GM21825 (cell line): Measurements from ENCODE around the gene MED15.

Experiments used
- ATAC-seq: cut with Tn5 transposase; IDR thresholded peaks from one replicate; pipeline ENCODE4 v1.9.1; 2021; ENCODE audit warnings: mild to moderate bottlenecking, moderate library complexity; ENCODE audit not compliant: unreplicated experiment

Gene MED15

DNA sequence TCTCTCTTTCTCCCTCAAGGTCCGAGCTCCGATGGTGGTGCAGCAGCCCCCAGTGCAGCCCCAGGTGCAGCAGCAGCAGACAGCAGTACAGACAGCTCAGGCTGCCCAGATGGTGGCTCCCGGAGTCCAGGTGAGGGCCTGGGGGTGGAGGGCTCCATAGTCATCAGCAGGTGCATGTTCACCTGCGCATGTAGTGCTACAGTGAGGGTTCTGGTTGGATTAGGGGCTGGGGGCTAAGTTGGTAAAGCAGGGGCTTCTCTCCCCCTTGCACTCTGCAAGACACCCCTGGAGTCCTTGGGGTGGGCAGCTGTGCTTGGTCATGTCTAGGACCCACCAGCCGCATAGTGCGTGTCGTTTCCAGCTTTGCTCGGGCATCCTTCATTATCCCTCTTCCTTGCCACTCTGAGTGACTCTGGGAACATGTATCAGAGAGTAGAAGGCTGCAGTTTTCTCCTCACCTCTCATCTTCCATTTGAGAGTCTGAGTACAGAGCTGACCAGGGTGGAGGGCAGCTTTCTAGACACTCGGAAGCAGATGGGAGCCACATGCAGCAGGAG is 61.2 kb downstream of the MED15 start:
- no peak for ATAC-seq

DNA sequence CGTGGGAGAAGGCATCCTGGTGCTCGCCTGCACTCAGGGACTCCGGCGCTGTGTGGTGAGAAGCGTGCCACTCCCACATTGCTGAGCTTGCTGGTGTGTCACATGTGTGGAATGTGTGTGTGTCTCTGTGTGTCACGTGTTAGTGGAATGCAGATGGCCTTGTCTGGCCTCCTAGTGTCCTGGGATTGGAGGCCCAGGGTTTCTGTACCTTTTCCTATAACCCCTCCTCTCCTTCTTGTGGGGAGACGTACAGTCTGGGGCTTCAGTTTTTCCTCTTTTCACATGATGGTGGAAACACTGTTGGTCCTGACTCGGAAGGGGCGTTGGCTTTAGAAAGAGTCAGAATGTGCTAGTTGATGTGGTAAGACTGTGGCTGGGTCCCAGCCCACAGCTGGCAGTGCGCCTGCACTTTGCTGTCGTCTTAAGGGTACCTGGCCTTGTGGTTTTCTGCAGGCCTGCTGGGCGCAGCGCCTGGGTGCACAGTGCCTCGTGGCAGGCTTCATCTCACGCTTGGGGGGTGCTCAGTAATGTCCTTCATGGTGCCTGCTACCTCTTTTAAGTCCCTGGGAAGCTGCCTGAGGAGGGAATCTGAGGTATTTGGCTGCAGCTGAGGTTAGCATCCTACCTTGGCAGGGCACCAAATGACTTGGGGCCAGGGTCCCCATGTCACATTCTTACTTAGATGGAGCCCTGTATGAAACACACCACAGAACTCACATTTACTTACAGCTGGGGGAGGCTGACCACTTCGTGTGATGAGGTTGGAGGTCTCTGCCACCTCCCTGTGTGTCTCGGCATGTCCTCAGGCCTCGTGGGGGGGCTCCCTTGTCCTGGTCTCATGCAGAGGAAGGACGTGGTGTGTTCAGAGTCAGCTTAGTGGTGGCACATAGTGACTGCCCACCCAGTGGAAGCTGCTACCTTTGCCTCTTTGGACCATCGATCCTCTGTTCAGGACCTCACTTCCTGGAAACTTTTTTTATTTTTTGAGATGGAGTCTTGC is 61.9 kb downstream of the MED15 start:
- ATAC-seq = no peak

DNA sequence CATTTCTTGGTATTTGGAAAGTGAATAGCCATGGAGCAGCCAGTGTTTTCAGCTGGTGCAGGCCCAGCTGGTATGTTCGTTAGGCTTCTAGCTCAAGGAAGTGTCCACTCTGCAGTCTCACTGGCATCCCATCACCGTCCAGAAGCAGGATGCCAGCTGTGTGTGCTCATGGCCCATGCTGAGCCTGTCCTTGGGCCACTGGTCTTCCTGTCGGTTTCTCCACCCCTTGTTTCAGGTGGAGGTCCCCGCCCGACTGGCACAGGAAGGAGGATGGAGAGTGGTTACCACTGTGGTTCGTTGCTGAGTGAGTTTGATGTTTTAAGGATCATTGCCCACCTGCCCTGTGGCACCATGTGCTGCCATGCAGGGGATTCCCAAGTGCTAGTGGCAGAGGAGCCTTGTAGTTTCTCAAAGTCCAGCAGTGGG is 63.7 kb downstream of the MED15 start:
- no peak for ATAC-seq

DNA sequence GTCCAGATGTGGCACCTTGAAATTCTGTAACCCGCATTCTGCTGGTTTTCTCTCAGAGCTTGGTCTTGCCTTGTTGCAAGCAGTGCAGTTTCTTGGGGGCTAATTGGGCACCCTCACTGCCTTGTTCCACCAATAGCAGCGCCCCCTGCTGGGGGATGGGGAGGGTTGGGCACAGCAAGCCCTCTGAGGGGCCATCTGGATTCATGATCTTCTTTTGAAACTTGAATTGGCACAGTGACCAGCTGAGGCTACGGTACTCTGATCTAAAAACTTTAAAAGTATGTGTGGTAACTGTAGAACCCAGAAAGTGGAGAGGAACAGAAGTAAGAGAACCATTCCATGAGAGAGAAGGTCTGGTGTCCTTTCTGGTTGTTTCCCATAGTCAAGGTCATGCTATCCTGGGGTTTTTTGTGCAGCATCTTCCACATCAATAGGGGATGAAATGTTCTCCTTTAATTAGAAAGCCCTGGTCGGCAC is 64.2 kb downstream of the MED15 start:
- no peak for ATAC-seq

DNA sequence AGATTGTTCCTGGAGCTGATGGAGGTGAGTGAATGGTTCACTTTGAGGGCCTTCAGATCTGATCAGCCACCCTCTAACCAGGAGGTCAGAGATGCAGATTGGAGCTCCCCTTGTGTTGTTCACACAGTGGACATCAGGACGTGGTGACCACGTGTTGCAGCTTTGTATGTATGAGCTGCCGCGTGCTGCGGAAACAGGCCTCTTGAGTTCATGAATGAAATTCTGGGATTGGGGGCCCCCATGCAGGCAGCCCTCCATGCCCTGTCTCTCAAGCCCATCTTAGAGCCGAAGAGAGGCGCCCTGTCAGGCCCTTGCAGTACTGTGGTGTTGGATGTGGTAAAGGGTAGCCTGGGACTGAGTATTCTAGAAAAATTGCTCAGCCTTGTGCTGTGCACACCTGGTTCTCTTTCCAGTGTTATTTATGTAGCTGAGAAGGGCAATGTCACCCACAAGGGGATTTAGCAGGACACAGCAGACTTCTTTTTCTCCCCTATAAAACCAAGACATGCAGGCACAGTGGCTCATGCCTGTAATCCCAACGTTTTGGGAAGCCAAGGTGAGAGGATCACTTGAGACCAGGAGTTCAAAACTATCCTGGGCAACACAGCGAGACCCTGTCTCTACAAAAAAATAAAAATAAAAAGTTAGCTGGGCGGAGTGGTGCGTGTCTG is 64.9 kb downstream of the MED15 start:
- ATAC-seq = no peak

DNA sequence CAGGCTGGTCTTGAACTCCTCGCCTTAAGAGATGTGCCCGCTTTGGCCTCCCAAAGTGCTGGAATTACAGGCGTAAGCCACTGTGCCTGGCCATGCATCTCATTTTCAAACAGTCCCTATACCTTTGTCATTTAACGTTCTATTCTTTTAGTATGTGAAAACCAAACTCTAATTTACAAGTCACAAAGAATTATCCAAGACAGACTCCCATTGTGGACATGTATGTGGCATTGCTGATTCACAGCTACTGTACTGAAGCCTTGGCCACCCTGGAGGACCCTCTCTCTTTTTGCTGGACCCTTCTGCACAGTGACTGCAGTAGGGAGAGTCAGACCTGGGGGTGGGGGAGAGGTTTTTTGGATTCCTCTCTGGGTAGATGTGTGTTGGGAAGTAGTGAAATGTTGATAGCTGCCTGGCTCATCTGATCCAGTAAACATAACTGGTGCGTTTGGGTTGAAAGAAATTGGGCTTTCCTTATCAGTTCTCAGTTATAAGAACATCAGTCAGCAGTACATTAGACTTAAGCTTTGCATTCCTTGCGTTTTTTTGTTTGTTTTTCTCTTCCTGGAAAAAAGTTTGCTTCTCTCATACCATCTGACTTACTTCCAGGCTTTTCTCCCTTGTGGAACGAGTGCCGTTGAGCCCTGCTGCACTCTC is 65.9 kb downstream of the MED15 start:
- no peak for ATAC-seq

DNA sequence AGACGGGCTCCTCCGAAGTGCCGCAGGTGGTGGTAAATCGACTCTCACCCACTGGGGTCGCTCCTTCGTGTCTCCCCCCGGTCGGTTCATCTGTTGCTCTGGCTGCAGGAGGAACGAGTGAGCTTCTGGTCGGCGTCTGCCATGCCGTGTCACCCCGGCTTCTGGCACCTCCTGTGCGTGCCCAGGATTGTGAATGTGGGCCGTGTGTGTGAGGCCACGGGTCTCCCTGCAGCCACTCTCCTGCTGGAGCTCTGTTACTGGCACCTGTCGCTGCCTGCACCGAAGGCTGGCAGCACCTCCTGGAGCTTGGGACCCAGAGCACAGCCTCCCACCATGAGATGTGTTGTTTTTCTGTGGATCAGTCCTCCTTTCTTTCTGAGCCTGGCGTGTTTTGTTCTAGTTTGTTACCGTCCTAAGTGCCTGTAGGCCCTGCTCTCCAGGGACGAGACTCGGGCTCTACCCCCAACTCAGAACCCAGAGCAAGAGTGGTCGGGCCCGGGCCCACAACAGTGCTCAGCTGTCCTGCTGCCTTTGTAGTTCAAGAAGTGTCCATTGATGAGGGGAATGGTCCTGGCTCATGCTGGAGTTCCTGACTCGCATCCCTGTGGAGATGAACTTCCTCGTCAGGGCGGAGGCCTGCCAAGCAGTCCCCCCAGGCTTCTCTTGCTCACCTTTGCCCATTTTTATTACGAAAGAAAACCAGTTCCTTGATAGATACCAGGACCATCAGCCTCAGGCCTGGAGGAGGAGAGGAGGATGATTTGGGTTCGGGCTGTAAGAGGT is 66.6 kb downstream of the MED15 start:
- no peak for ATAC-seq

DNA sequence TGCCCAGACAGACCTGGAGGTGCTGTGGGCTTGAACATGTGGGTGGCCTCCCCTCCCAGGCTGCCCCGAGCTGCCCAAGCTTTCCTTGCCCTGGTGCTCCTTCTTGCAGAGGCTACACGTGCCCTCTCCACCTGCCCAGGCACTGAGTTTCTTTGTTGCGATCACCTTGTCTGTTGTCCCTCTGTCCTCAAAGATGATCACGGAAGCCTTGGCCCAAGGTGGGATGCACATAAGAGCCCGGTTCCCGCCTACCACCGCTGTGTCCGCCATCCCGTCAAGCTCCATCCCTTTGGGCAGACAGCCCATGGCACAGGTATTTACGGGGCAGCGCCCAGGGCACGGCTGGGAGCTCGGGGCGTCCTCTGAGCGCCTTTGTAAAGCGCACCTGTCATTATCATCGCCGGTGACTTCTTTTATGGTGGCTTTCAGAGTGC is 67.5 kb downstream of the MED15 start:
- no peak for ATAC-seq

DNA sequence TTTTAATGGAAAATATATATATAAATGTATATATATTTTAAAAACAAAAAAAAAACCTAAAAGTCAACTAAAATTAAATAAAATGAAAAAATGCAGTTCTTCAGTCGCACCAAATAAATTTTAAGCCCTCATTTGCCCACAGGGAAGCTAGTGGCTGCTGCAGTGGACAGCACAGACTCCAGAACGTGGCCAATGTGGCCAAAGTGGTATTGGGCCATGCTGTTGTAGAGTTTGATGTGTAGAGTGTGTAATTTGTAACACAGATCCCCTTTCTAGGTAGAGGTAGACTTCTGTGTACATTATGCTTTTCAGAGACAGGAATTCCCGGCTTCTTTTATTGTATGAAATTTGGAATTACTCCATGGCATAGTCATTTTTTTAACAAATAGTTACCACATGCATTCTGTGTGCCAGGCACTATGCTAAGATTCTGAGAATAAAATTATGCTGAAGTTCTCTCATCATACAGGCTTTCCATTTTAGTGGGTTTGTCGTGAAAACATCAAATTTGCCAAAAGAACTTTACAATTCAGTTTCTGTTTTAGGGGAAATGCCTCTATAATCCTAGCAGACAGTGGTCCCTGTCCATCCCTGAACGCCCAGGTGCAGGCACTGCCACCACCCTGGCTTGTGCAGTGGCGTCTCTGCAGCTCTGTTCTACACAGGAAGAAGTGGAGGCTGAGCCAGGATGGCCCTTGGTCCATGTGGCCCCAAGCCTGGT is 68.5 kb downstream of the MED15 start:
- ATAC-seq = no peak

DNA sequence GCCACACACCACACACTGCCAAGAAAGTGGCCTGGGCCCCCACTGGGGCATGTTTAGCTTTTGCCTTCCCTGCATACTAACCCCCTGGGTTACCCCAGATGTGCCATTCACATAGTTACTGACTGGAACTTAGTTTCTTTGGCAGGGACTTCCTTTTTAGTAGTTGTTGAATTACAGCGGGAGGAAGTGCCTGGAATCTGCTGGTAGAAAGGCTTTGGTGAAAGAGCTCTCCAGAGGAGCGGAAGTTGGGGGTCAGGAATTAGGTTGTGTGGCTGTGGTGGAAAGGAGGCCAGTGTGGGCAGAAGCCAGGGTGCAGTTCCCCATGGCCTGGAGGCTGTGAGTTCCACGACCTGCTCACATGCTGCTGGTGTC is 69.0 kb downstream of the MED15 start:
- no peak for ATAC-seq

DNA sequence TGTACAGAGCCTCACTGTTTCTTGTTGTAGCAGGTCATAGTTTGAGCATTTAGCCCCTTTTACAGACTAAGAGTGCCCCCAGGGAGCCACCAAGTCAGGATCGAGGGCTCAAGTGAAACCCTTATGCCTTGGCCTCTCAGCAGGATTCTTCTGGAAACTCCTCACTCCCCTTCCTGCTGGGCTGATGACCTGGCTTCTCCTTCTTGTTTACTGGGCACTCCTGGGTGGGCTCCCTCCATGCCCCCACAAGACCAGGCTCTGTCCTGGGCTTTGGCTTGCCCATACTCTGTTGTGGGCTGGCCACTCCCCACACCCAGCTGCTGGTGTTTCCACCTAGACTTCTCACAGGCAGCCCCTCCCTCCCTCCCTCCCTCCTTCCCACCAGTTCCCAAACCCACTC is 69.6 kb downstream of the MED15 start:
- no peak for ATAC-seq

DNA sequence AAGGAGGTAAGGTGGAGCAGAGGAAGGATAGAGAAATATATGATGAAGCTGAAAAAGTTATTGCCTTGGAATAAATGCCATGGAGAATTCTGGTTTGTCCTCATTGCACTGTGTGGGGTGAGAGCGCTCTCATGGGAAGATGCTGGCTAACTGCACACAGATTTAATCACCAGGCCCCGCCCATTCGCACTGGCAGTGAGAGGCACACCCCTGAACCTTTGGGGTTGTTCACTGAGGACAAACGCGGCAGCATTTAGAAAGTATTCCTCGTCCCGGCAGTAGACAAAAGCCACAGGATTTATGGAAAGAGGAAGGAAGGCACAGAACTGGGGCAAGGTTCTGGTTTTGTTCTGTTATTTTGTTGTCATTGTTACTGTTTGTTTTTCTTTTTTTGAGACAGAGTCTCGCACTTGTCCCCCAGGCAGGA is 70.2 kb downstream of the MED15 start:
- ATAC-seq = no peak

DNA sequence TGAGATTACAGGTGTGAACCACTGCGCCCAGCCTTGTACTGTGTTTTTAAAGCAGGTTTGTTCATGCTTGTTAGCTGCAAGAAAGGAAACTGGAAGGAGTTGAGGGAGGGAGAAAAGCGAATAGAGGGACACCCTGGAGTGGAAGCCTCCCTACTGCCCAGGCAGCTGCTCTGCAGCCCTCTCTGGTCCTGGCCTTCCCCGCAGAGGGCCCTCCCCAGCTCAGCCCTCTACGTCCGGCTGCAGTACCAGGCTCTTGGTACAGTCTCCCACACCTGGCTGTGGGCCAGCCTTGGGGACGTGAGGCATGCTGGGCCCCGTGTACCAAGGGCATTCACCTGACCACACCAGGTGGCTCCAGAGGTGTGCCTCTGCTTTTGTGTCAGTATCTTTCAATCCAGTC is 70.8 kb downstream of the MED15 start:
- ATAC-seq = no peak

DNA sequence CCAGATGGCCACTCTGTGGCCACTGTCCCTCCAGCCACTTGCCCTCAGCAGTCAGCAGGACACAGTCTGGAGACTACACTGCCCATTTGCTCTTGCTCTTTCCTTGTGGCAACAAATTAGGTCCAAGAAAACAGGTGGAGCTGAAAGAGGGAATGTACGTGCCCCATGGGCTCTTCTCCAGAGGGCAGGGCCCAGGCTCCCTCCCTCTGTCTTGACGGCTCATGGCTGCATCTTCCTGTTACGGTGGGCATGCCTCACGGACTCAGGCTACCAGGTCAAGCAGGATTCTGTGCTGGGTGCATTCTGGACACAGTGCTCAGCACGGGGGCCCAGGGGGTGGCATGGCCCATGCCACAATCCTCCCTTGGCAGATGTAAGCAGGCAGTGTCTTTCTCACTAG is 71.3 kb downstream of the MED15 start:
- no peak for ATAC-seq

DNA sequence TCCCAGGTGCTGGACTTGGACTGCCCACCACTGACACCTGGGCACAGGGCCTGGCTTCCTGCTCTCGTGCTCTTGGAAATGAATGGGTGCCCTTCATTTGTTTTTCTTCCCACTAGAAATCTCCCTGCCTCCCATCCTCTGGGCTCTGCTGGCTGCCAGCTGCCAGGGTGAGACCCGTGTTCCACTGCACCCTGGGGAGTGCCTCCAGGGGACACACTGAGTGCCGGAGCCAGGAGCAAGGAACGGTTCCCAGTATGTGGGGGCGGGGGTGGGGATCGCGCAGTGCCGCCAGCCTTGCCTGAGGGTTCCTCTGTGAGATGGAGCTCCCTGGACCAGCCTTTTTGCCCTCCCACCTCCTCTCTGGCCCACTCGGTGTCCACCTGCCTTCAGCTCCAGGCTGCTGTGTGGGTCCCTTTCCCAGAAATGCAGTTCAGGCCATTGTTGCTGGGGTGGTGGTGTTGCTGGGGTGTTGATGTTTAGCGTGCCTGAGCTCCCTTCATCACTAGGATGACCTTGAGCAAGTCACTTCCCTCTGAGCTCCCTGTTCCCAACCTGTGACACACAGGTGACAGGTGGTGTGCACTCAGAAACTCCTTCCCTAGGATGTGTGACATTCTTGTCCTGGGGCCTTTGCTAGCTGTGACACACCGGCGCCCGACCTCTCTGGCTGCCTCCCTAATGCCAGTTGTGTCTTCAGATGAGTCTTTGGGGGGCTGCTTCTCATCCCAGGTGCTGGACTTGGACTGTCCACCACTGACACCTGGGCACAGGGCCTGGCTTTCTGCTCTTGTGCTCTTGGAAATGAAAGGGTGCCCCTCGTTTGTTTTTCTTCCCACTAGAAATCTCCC is 72.1 kb downstream of the MED15 start:
- no peak for ATAC-seq

DNA sequence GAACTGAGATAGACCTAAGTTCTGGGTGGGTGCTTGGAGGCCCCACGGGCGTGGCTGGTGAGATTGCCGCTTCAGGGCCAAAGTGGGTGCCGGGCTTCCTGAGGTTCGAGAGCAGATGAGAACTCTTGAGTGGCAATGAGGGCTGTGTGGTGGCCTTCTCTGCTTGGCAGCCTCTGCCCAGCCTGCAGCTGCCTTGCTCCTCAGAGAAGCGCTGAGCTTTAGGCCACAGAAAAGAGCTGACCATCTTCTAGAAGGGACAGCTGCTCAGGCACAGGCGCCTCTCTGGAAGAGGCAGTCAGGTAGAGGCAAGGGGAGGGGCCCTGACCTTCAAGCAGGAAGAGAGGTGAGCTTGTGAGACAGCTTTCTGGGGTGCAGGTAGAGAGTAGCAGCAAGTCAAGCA is 72.8 kb downstream of the MED15 start:
- no peak for ATAC-seq

DNA sequence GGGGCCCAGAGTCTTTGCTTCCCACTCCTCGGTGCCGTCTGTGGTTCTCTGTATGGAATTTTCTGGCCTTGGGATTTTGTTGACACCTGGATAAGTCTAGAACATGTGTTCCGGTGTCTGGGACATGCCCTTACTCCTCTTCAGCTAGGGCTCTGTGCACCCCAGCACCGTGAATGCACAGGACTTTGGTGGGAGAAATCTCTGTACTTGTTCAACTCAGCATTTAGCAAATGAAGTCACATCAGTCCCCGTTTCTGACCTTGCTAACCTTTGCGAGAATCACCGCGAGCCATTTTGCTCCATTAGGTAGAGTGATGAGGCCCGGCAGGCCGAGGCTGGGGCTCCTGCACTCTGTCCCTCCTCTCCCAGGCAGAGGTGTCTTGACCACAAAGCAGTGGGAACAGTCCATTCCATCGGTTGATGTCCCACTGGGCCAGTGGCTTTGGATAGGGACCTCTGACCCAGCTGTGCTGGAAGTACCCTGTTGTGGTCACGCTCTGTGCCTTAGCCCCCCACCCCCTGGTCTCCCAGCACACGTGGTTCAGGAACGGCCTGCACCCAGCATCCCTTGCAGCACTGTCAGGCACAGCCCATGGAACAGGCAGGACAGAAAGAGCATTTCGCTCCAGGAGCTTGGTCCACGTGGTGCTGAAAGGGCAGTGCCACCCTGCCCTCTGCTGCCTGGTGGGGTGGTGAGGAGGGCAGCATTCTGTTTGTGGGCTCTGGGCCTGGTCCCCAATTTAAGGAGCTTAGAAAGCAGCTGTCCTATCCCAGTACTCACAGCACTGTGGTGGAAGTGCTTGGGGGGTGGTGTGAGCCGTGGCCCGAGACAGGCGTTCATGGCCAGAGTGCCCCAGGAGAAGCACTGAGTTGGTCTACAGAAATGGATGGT is 73.4 kb downstream of the MED15 start:
- ATAC-seq = no peak
